ENCODE results near the gene DOCK1. TPM values are rescaled to one million over a fixed set of nuclear protein-coding genes. Genes with fewer than 3 reads are reported as not detected.

Gene DOCK1
- total RNA-seq, 2 donors from 2014 or later = 34.3 to 44.1 TPM

DNA sequence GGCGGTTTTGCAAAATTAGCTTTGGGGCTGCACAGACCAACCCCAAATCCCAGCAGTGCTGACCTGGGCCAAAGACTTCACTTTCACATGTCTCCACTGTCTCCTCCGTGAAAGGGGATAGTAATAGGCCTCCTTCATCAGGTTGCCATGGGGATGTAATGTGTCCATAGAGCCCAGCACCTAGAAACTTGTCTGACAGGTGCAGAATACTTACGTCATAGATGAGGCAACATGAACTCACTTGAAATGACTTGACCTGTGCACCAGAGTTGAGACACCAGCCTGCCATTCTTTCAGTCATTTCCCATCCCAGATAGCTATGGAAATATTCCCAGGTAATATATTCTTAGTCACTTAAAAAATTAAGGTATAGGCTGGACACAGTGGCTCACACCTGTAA, 196.9 kb downstream of the DOCK1 start:
- DNase-seq (no peak), ATAC-seq (no peak)
- no peaks in the 10 kb centered on the region for H3K27me3 ChIP-seq
- H3K9me3 ChIP-seq = no peaks in the 10 kb centered on the region
- TF ChIP-seq, protein P1, sequence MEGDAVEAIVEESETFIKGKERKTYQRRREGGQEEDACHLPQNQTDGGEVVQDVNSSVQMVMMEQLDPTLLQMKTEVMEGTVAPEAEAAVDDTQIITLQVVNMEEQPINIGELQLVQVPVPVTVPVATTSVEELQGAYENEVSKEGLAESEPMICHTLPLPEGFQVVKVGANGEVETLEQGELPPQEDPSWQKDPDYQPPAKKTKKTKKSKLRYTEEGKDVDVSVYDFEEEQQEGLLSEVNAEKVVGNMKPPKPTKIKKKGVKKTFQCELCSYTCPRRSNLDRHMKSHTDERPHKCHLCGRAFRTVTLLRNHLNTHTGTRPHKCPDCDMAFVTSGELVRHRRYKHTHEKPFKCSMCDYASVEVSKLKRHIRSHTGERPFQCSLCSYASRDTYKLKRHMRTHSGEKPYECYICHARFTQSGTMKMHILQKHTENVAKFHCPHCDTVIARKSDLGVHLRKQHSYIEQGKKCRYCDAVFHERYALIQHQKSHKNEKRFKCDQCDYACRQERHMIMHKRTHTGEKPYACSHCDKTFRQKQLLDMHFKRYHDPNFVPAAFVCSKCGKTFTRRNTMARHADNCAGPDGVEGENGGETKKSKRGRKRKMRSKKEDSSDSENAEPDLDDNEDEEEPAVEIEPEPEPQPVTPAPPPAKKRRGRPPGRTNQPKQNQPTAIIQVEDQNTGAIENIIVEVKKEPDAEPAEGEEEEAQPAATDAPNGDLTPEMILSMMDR (IDR thresholded peaks at IDR 0.05) = no peak
- no peak for TF ChIP-seq POLR2A (IDR thresholded peaks at IDR 0.05)
- intact Hi-C loops (cut with DNase I) = no loop called here
- H3K36me3 ChIP-seq (replicated peaks in 1 of 2; ENCODE audit: insufficient read depth in 1 of 2, low read depth in 2 of 2) = no peaks in the 10 kb centered on the region
- no peak overlapping the region for H3K27ac ChIP-seq
- H3K4me3 ChIP-seq = no peak overlapping the region
- no peaks in the 10 kb centered on the region for H3K4me1 ChIP-seq
- WGBS, 2 donors = 90 to 95% methylated on average over 3 of the region's 3 CpGs

DNA sequence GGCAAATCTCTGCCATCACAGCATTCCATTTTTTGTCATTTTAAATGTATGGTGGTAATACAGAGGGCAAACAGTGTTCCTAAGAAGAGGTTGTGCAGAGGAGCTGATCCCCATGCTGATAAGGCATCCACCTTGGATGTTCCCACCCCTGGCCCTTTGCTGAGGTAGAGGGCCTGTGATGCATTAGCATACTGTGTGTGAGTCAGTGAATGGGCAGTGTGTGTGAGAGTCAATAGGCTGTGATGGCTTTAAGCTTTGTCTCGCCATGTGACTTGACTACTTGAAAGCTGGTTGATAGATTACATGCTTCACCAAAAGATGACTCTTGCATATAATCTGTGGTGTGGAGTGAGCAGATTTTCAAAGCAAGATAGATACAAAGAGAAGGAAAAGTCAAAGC, 209.9 kb downstream of the DOCK1 start:
- TF ChIP-seq, protein P1 (IDR thresholded peaks at IDR 0.05) = no peak
- TF ChIP-seq POLR2A (IDR thresholded peaks at IDR 0.05) = no peak
- H3K36me3 ChIP-seq (replicated peaks in 1 of 2; ENCODE audit: insufficient read depth in 1 of 2, low read depth in 2 of 2) = peaks cover 0 to 2% of the 10 kb centered on the region in 2 donors
- no peaks in the 10 kb centered on the region for H3K9me3 ChIP-seq
- H3K27ac ChIP-seq = no peak overlapping the region
- intact Hi-C loops (cut with DNase I) = no loop called here
- DNase-seq (no peak), ATAC-seq (no peak)
- H3K4me1 ChIP-seq = no peaks in the 10 kb centered on the region
- 96 to 100% methylated on average over 1 of the region's 1 CpG for WGBS, 2 donors
- H3K27me3 ChIP-seq = no peaks in the 10 kb centered on the region
- no peak overlapping the region for H3K4me3 ChIP-seq

DNA sequence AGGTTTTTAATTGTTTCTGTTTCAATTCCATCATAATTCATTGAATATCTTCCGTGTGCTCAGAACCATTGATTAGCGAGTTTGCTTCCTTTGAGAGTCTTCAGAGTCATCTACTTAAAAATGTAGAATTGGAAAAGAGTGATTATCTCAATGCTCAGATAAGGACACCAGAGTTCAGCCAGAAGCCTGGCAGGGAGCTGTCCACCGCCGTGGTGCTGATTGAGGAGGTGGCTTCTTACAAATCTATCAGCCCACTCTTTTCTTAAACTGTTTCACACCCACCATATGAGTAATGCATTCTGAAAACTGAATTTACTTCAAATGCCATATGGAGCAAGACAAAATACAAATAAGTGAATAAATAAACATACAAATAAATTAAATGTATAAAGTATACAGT, 211.9 kb downstream of the DOCK1 start:
- H3K4me1 ChIP-seq = no peaks in the 10 kb centered on the region
- ATAC-seq = no peak
- intact Hi-C loops (cut with DNase I) = no loop called here

DNA sequence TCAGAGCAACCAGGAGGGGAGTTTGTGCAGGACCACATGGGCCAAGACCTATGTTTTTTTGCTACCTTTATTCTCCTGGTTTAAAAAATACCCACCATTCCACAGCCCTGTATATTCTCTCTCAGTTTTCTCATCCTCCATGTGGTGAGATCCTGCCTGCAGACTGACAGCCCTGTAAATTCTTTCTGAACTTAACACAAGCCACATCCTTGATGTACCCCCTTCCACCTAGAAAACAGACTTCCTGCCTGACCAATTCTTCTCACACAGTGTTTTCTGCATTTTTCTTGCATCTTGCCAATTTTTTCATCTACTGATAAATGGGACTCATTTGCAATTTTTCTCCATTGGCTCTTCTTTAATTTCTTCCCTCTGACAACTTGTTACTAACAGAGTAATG, 212.8 kb downstream of the DOCK1 start:
- intact Hi-C loops (cut with DNase I) = no loop called here

More for the DNA sequence above, 211.9 kb downstream of the DOCK1 start:
- Histone ChIP-seq H3K27ac (no peak overlapping the region), H3K36me3 (replicated peaks in 1 of 2; ENCODE audit: insufficient read depth in 1 of 2, low read depth in 2 of 2) (no peaks in the 10 kb centered on the region), H3K9me3 (no peaks in the 10 kb centered on the region), H3K4me3 (no peak overlapping the region), H3K27me3 (no peaks in the 10 kb centered on the region)
- WGBS, 2 donors = 48 to 62% methylated on average over 4 of the region's 4 CpGs
- TF ChIP-seq, protein P1 (IDR thresholded peaks at IDR 0.05) = no peak
- no peak for TF ChIP-seq POLR2A (IDR thresholded peaks at IDR 0.05)
- DNase-seq = peak; percentile 16 to 52 (median 32)

DNA sequence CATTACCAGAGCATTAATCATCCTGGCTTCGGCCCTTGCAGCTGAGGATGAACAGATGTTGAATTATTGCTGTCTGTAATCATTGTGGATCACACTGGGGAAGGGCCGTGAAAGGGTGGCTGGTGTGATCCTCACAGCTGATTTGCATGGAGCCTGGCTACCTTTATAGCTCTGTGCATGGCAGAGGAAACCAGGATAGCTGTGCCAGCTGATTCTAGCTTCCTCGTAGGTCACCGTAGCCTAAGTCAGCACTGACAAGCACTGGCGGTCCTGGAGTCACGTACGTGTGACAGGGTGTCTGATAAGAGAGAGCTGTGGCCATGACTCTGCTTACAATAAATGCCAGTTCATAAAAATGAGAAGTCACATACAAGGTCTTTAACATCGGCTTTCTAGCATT, 214.7 kb downstream of the DOCK1 start:
- ATAC-seq = no peak
- no peak for DNase-seq
- H3K9me3 ChIP-seq = no peaks in the 10 kb centered on the region
- H3K4me3 ChIP-seq = no peak overlapping the region
- H3K4me1 ChIP-seq = no peaks in the 10 kb centered on the region
- no peaks in the 10 kb centered on the region for H3K27me3 ChIP-seq
- no peaks in the 10 kb centered on the region for H3K36me3 ChIP-seq (replicated peaks in 1 of 2; ENCODE audit: insufficient read depth in 1 of 2, low read depth in 2 of 2)
- no peak overlapping the region for H3K27ac ChIP-seq
- intact Hi-C loops (cut with DNase I) = no loop called here
- WGBS, 2 donors = 58 to 77% methylated on average over 8 of the region's 8 CpGs
- TF ChIP-seq, protein P1 (IDR thresholded peaks at IDR 0.05) = no peak
- no peak for TF ChIP-seq POLR2A (IDR thresholded peaks at IDR 0.05)

More for the DNA sequence above, 212.8 kb downstream of the DOCK1 start:
- Histone ChIP-seq H3K4me3 (no peak overlapping the region), H3K9me3 (no peaks in the 10 kb centered on the region), H3K27me3 (no peaks in the 10 kb centered on the region), H3K36me3 (replicated peaks in 1 of 2; ENCODE audit: insufficient read depth in 1 of 2, low read depth in 2 of 2) (no peaks in the 10 kb centered on the region), H3K4me1 (no peaks in the 10 kb centered on the region), H3K27ac (no peak overlapping the region)
- ATAC-seq (no peak), DNase-seq (no peak)
- TF ChIP-seq, protein P1 (IDR thresholded peaks at IDR 0.05) = no peak
- no peak for TF ChIP-seq POLR2A (IDR thresholded peaks at IDR 0.05)
